CD14-positive monocyte (primary cell): ENCODE results near the gene ACSS3. TPM values are rescaled to one million over a fixed set of nuclear protein-coding genes. Genes with fewer than 3 reads are reported as not detected.

Experiments
- DNase-seq, 3 donors: peaks; one replicate each; pipeline ENCODE4 v3.0.0-alpha.2; 2011 to 2022
- H2AFZ ChIP-seq: 2 replicates; pipeline ENCODE4 v1.6.0; 2012; ENCODE audit warnings: mild to moderate bottlenecking, low read depth, low read length, inconsistent platforms; ENCODE audit not compliant: insufficient read depth, poor library complexity, severe bottlenecking
- H3K27ac ChIP-seq, 2 donors: 1 replicate in 1 of 2; 2 replicates in 1 of 2; pipeline ENCODE4 v1.5.1; 2012 to 2013; ENCODE audit warnings: low read length in 2 of 2, control low read depth in 1 of 2, inconsistent platforms in 1 of 2, low read depth in 1 of 2, mild to moderate bottlenecking in 1 of 2
- H3K27me3 ChIP-seq, 2 donors: one replicate each; pipeline versions ENCODE4 v1.6.0 to v1.6.1; 2011 to 2013; ENCODE audit warnings: low read length in 2 of 2; ENCODE audit not compliant: control insufficient read depth in 2 of 2, insufficient read depth in 2 of 2
- H3K36me3 ChIP-seq, 2 donors: replicated peaks in 1 of 2; 1 replicate in 1 of 2; 2 replicates in 1 of 2; pipeline versions ENCODE4 v1.5.1 to v1.6.1; 2012 to 2013; ENCODE audit warnings: low read length in 2 of 2, control low read depth in 1 of 2, inconsistent platforms in 1 of 2, mild to moderate bottlenecking in 1 of 2; ENCODE audit not compliant: insufficient read depth in 2 of 2, control insufficient read depth in 1 of 2
- H3K4me1 ChIP-seq, 2 donors: 1 replicate in 1 of 2; 2 replicates in 1 of 2; pipeline versions ENCODE4 v1.5.1 to v1.6.1; 2012 to 2013; ENCODE audit warnings: low read length in 2 of 2, control low read depth in 1 of 2, inconsistent platforms in 1 of 2, mild to moderate bottlenecking in 1 of 2, moderate library complexity in 1 of 2; ENCODE audit not compliant: insufficient read depth in 2 of 2, control insufficient read depth in 1 of 2
- H3K4me2 ChIP-seq: replicated peaks from 2 replicates; pipeline ENCODE3; 2012; ENCODE audit warnings: low read length, moderate library complexity, mild to moderate bottlenecking; ENCODE audit not compliant: poor library complexity, severe bottlenecking; ENCODE audit errors: extremely low read depth
- H3K4me3 ChIP-seq, 3 experiments: fragments of 200-600 bp in 1 of 3; sonication (generic) in 1 of 3; replicated peaks in 1 of 3; 1 replicate in 2 of 3; 2 replicates in 1 of 3; pipeline ENCODE4 v1.5.1; 2011 to 2013; ENCODE audit warnings: low read length in 3 of 3, mild to moderate bottlenecking in 3 of 3, control low read depth in 2 of 3, low read depth in 2 of 3, inconsistent platforms in 1 of 3, moderate library complexity in 1 of 3
- H3K79me2 ChIP-seq: 2 replicates; pipeline ENCODE4 v1.6.0; 2012; ENCODE audit warnings: mild to moderate bottlenecking, control low read depth, inconsistent platforms, low read length, moderate library complexity; ENCODE audit not compliant: insufficient read depth
- H3K9ac ChIP-seq: 2 replicates; pipeline ENCODE4 v1.6.0; 2017; ENCODE audit warnings: low read length, mild to moderate bottlenecking; ENCODE audit not compliant: insufficient read depth, poor library complexity, severe bottlenecking
- H3K9me3 ChIP-seq, 2 donors: replicated peaks in 1 of 2; 1 replicate in 1 of 2; 2 replicates in 1 of 2; pipeline versions ENCODE4 v1.5.1 to v1.6.1; 2012 to 2013; ENCODE audit warnings: low read length in 2 of 2, control low read depth in 1 of 2; ENCODE audit not compliant: control insufficient read depth in 1 of 2, insufficient read depth in 1 of 2
- H4K20me1 ChIP-seq: 2 replicates; pipeline ENCODE4 v1.6.0; 2012; ENCODE audit warnings: mild to moderate bottlenecking, low read length, control low read depth, moderate library complexity; ENCODE audit not compliant: insufficient read depth
- H3K27ac Mint-ChIP-seq, 7 donors: one replicate each; pipeline ENCODE4 v1.8.0; 2020; ENCODE audit warnings: mild to moderate bottlenecking in 7 of 7, mixed read lengths in 7 of 7, moderate library complexity in 6 of 7, inconsistent platforms in 2 of 7
- H3K27me3 Mint-ChIP-seq, 3 donors: one replicate each; pipeline ENCODE4 v1.8.0; 2021 to 2022; ENCODE audit warnings: low read depth in 3 of 3, mild to moderate bottlenecking in 3 of 3, mixed read lengths in 3 of 3, moderate library complexity in 3 of 3, inconsistent platforms in 1 of 3
- H3K36me3 Mint-ChIP-seq, 2 donors: one replicate each; pipeline ENCODE4 v1.8.0; 2020; ENCODE audit warnings: mixed read lengths in 2 of 2, inconsistent platforms in 1 of 2, mild to moderate bottlenecking in 1 of 2
- H3K4me1 Mint-ChIP-seq: one replicate; pipeline ENCODE4 v1.8.0; 2020; ENCODE audit warnings: mild to moderate bottlenecking, mixed read lengths
- H3K4me3 Mint-ChIP-seq, 2 donors: one replicate each; pipeline ENCODE4 v1.8.0; 2020; ENCODE audit warnings: mild to moderate bottlenecking in 2 of 2, mixed read lengths in 2 of 2, moderate library complexity in 1 of 2
- H3K9me3 Mint-ChIP-seq, 7 donors: one replicate each; pipeline ENCODE4 v1.8.0; 2020 to 2022; ENCODE audit warnings: mixed read lengths in 7 of 7, mild to moderate bottlenecking in 6 of 7, moderate library complexity in 6 of 7, inconsistent platforms in 2 of 7
- CTCF ChIP-seq: fragments of 200-600 bp; IDR thresholded peaks from one replicate; pipeline ENCODE4 v1.8.0; 2022; ENCODE audit warnings: antibody characterized with exemption, mild to moderate bottlenecking
- WGBS: methylation state at CpG from one replicate; pipeline ENCODE4 v1.1.5; 2013; ENCODE audit warnings: missing lambda C conversion rate; ENCODE audit not compliant: insufficient coverage; 5-methylcytosine and 5-hydroxymethylcytosine counted together
- intact Hi-C, 2 donors: fragments of 100-400 bp; cut with micrococcal nuclease; formaldehyde crosslinking; loops; one replicate each; pipeline versions ENCODE4 v1.15.0 to v1.15.1; 2023
- polyA plus RNA-seq, 3 donors: library from polyadenylated mRNA; depleted of rRNA in 1 of 3; unstranded in 2 of 3; stranded (reverse) in 1 of 3; fragments of 300-500 nt in 2 of 3; fragments of >200 nt in 1 of 3; fragmentation: Illumina TruSeq in 2 of 3; gene quantifications; 1 replicate in 2 of 3; 2 replicates in 1 of 3; pipeline ENCODE4 v1.2.3, GENCODE V29; 2012 to 2021

Gene ACSS3
- polyA plus RNA-seq, 3 donors = 0.09 to 0.16 TPM; not detected in 1

GRCh38 chr12:81081726-81082125 is 3.8 kb downstream of the ACSS3 start:
- H3K79me2 ChIP-seq = no peaks in the 10 kb centered on the region
- peaks cover 22 to 28% (median 26%) of the 10 kb centered on the region in 3 donors for H3K27me3 Mint-ChIP-seq
- peaks cover 0 to 11% of the 10 kb centered on the region in 2 donors for H3K9me3 ChIP-seq
- H3K9ac ChIP-seq = no peak overlapping the region
- no peak overlapping the region for H3K27ac ChIP-seq
- no CpG with 5 or more reads among the region's 1 CpG for WGBS
- peaks cover 9 to 19% of the 10 kb centered on the region in 2 donors for H3K27me3 ChIP-seq
- H3K4me3 Mint-ChIP-seq = no peak overlapping the region
- H3K4me1 ChIP-seq = peaks cover 10 to 15% of the 10 kb centered on the region in 2 donors
- no peak for DNase-seq
- no peak overlapping the region for H3K4me2 ChIP-seq
- H3K36me3 ChIP-seq = no peaks in the 10 kb centered on the region
- no peaks in the 10 kb centered on the region for H4K20me1 ChIP-seq
- peaks cover 0 to 11% (median 7%) of the 10 kb centered on the region in 7 donors for H3K9me3 Mint-ChIP-seq
- H3K36me3 Mint-ChIP-seq = no peaks in the 10 kb centered on the region
- peaks cover 6% of the 10 kb centered on the region for H3K4me1 Mint-ChIP-seq
- H3K4me3 ChIP-seq = no peak overlapping the region
- TF ChIP-seq CTCF = no peak
- no peak overlapping the region for H3K27ac Mint-ChIP-seq
- H2AFZ ChIP-seq = no peak overlapping the region
- intact Hi-C loops = no loop called here

GRCh38 chr12:81083018-81083417 is 5.1 kb downstream of the ACSS3 start:
- intact Hi-C loops = no loop called here
- no CpG with 5 or more reads among the region's 1 CpG for WGBS
- peaks cover 11 to 17% (median 15%) of the 10 kb centered on the region in 3 donors for H3K27me3 Mint-ChIP-seq

More at GRCh38 chr12:81083018-81083417, 5.1 kb downstream of the ACSS3 start:
- Histone ChIP-seq H3K27ac (no peak overlapping the region), H3K79me2 (no peaks in the 10 kb centered on the region), H3K4me3 (no peak overlapping the region), H3K27me3 (peaks cover 7 to 9% of the 10 kb centered on the region in 2 donors), H3K9ac (no peak overlapping the region), H3K4me1 (peaks cover 4 to 6% of the 10 kb centered on the region in 2 donors), H3K4me2 (no peak overlapping the region), H3K36me3 (no peaks in the 10 kb centered on the region), H4K20me1 (no peaks in the 10 kb centered on the region), H3K9me3 (peaks cover 0 to 3% of the 10 kb centered on the region in 2 donors), H2AFZ (no peak overlapping the region)
- DNase-seq = no peak
- peaks cover 2% of the 10 kb centered on the region for H3K4me1 Mint-ChIP-seq
- H3K9me3 Mint-ChIP-seq = peaks cover 0 to 5% (median 4%) of the 10 kb centered on the region in 7 donors
- no peak overlapping the region for H3K4me3 Mint-ChIP-seq
- TF ChIP-seq CTCF = no peak
- no peaks in the 10 kb centered on the region for H3K36me3 Mint-ChIP-seq
- H3K27ac Mint-ChIP-seq = no peak overlapping the region
